HepG2 (cell line): ENCODE data around the gene RSKR. TPM values are rescaled to one million over a fixed set of nuclear protein-coding genes. Genes with fewer than 3 reads are reported as not detected.

Experiments
- ATAC-seq: fragments of 200-7000 bp; cut with Tn5 transposase; 3 replicates; pipeline ENCODE4 v1.9.1; 2020; ENCODE audit warnings: mild to moderate bottlenecking, moderate library complexity
- BruUV-seq: library from RNA; stranded (reverse); fragments of 400-500 nt; replicated peaks from 2 replicates; lab custom pipeline; 2021; lab: Mats Ljungman, UMichigan
- CTCF ChIA-PET: fragments of 300-600 bp; formaldehyde crosslinking; extraction: SDS; loops from one replicate; lab custom pipeline; 2021; ENCODE audit warnings: low total read pairs, inconsistent platforms, low intra/inter-chr PET ratio; lab: Yijun Ruan, JAX
- POLR2A ChIA-PET: fragments of 350-600 bp; sonication (Branson Sonifier 250); formaldehyde crosslinking; loops from one replicate; lab custom pipeline; 2020; ENCODE audit warnings: antibody characterized with exemption, inconsistent platforms; lab: Yijun Ruan, JAX
- DNase-seq: peaks from one replicate; pipeline ENCODE4 v3.0.0-alpha.2; 2015; ENCODE audit warnings: low spot score
- FAIRE-seq: peaks from 3 replicates; lab custom pipeline; 2011; peaks lifted over from hg19 to GRCh38; lab: Jason Lieb, UNC
- H2AFZ ChIP-seq: one replicate; pipeline ENCODE4 v1.6.1; 2011; ENCODE audit warnings: low read length, inconsistent platforms
- H3K27ac ChIP-seq: fragments of 300-600 bp; 3 replicates; pipeline ENCODE4 v1.8.0; 2011; ENCODE audit warnings: mixed run types, mild to moderate bottlenecking, mixed read lengths, low read length, inconsistent platforms; ENCODE audit not compliant: insufficient read depth; ENCODE audit errors: extremely low read length
- H3K27me3 ChIP-seq, 2 experiments: fragments of 200-600 bp in 1 of 2; 2 replicates in 1 of 2; 3 replicates in 1 of 2; pipeline versions ENCODE4 v1.6.0 to v1.8.0; 2011; ENCODE audit warnings: low read length in 2 of 2, mild to moderate bottlenecking in 2 of 2, moderate library complexity in 2 of 2, inconsistent platforms in 1 of 2; ENCODE audit not compliant: insufficient read depth in 2 of 2, control insufficient read depth in 1 of 2
- H3K36me3 ChIP-seq, 2 experiments: fragments of 200-600 bp in 1 of 2; replicated peaks in 1 of 2; 2 replicates in 1 of 2; 3 replicates in 1 of 2; pipeline versions ENCODE4 v1.5.1 to v1.8.0; 2011; ENCODE audit warnings: low read length in 2 of 2, inconsistent platforms in 1 of 2; ENCODE audit not compliant: insufficient read depth in 2 of 2, control insufficient read depth in 1 of 2
- H3K4me1 ChIP-seq: 2 replicates; pipeline ENCODE4 v1.5.1; 2012; ENCODE audit warnings: low read length, inconsistent platforms; ENCODE audit not compliant: insufficient read depth
- H3K4me2 ChIP-seq: 2 replicates; pipeline ENCODE4 v1.6.0; 2011; ENCODE audit warnings: low read depth, low read length, inconsistent platforms
- H3K4me3 ChIP-seq, 3 experiments: fragments of 200-600 bp in 1 of 3; sonication (generic), shearing (Covaris generic) in 1 of 3; replicated peaks in 1 of 3; 2 replicates each; pipeline ENCODE4 v1.5.1; 2011 to 2016; ENCODE audit warnings: low read length in 3 of 3, inconsistent platforms in 2 of 3, low read depth in 2 of 3, mild to moderate bottlenecking in 2 of 3, control low read depth in 1 of 3, mixed read lengths in 1 of 3; ENCODE audit not compliant: insufficient read depth in 1 of 3
- H3K79me2 ChIP-seq: one replicate; pipeline ENCODE4 v1.6.1; 2011; ENCODE audit warnings: low read length, inconsistent platforms; ENCODE audit not compliant: insufficient read depth
- H3K9ac ChIP-seq: 2 replicates; pipeline ENCODE4 v1.6.0; 2011; ENCODE audit warnings: mild to moderate bottlenecking, low read depth, low read length, inconsistent platforms; ENCODE audit not compliant: insufficient read depth
- H3K9me3 ChIP-seq: 2 replicates; pipeline ENCODE4 v1.5.1; 2012; ENCODE audit warnings: mild to moderate bottlenecking, low read length
- H4K20me1 ChIP-seq: 2 replicates; pipeline ENCODE4 v1.6.0; 2011; ENCODE audit warnings: inconsistent platforms, mild to moderate bottlenecking, low read length, moderate library complexity; ENCODE audit not compliant: insufficient read depth
- ARID4A ChIP-seq: sonication (generic); formaldehyde crosslinking; IDR thresholded peaks from 2 replicates; pipeline ENCODE4 v1.5.0; 2020; ENCODE audit warnings: mild to moderate bottlenecking, missing genetic modification reagents, borderline replicate concordance
- BATF2 ChIP-seq: sonication (generic); formaldehyde crosslinking; IDR thresholded peaks from 2 replicates; pipeline ENCODE4 v1.8.0; 2022; ENCODE audit warnings: mild to moderate bottlenecking, missing genetic modification reagents, moderate library complexity
- ELF1 ChIP-seq: sonication (generic); formaldehyde crosslinking; IDR thresholded peaks from 2 replicates; pipeline ENCODE4 v1.4.0; 2020; ENCODE audit warnings: missing genetic modification reagents
- NR2F2 ChIP-seq: IDR thresholded peaks from 2 replicates; pipeline ENCODE4 v1.6.1; 2012; ENCODE audit warnings: low read depth, inconsistent platforms, borderline replicate concordance
- ZBTB14 ChIP-seq: sonication (generic); formaldehyde crosslinking; IDR thresholded peaks from 2 replicates; pipeline ENCODE4 v1.4.0; 2020; ENCODE audit warnings: missing genetic modification reagents
- ZBTB34 ChIP-seq: sonication (generic); formaldehyde crosslinking; IDR thresholded peaks from 2 replicates; pipeline ENCODE4 v1.8.0; 2022; ENCODE audit warnings: mild to moderate bottlenecking, missing genetic modification reagents
- ZBTB7B ChIP-seq: sonication (generic); formaldehyde crosslinking; IDR thresholded peaks from 2 replicates; pipeline ENCODE4 v1.4.0; 2020; ENCODE audit warnings: missing genetic modification reagents
- ZNF24 ChIP-seq: fragments of 450-650 bp; IDR thresholded peaks from 2 replicates; pipeline ENCODE4 v1.6.1; 2017; ENCODE audit warnings: antibody characterized with exemption, mild to moderate bottlenecking
- ZNF704 ChIP-seq: sonication (generic); formaldehyde crosslinking; IDR thresholded peaks from 2 replicates; pipeline ENCODE4 v1.8.1; 2023; ENCODE audit warnings: mild to moderate bottlenecking, inconsistent platforms, moderate library complexity, missing genetic modification reagents, borderline replicate concordance
- ZNF839 ChIP-seq: sonication (generic); formaldehyde crosslinking; IDR thresholded peaks from 2 replicates; pipeline ENCODE4 v1.4.0; 2020; ENCODE audit warnings: missing genetic modification reagents, mild to moderate bottlenecking, borderline replicate concordance
- WGBS: methylation state at CpG from one replicate; pipeline ENCODE4 v1.1.6; 2017; ENCODE audit warnings: low lambda C conversion rate; 5-methylcytosine and 5-hydroxymethylcytosine counted together
- in situ Hi-C: cut with HindIII; loops from 2 replicates; pipeline ENCODE4 v1.10.0; 2017; ENCODE audit warnings: low pct_unique_long_range_greater_than_20kb; ENCODE audit not compliant: extremely low pct_ligation_motif_present
- intact Hi-C: fragments of 100-400 bp; cut with micrococcal nuclease; formaldehyde crosslinking; loops from one replicate; pipeline ENCODE4 v1.10.0; 2022; ENCODE audit not compliant: unreplicated experiment
- polyA plus RNA-seq, 8 experiments: library from polyadenylated mRNA; depleted of rRNA in 3 of 8; stranded (reverse) in 7 of 8; unstranded in 1 of 8; fragments of >200 nt; fragmentation: Illumina TruSeq in 4 of 8; extraction: Trizol in 4 of 8; gene quantifications; 2 replicates each; pipeline versions ENCODE4 v1.2.1 to v1.2.3, GENCODE V29; 2011 to 2016; ENCODE audit warnings: low read depth in 4 of 8, missing spikeins in 1 of 8, mixed read lengths in 1 of 8; ENCODE audit not compliant: insufficient read depth in 1 of 8
- total RNA-seq, 5 experiments: library from RNA; depleted of rRNA; stranded (reverse); fragments of >200 nt; fragmentation: Illumina TruSeq; extraction: Trizol; gene quantifications; 2 replicates each; pipeline ENCODE4 v1.2.3, GENCODE V29; 2016; ENCODE audit warnings: low read depth in 1 of 5

RSKR gene
- total and polyA plus RNA-seq, 2 of the 13 experiments (the other 11 are each of a cell fraction or from before 2014, with no cell fraction given) = 5.0 to 10.4 TPM

GRCh38 chr17:28571361-28572122, 42.4 kb downstream of the RSKR start, which contains the start of gene PIGS:
Gene PIGS, minus strand, starts transcription at chr17:28571524. Its CDS starts 28 bp downstream, at chr17:28571496.
- peak within 1 kb of the TSS; percentile 94 for H3K4me2 ChIP-seq
- H3K9me3 ChIP-seq = no peaks in the 10 kb centered on the region
- TSS peak; percentile 46 for BruUV-seq
- ATAC-seq (peak; percentile 96), FAIRE-seq (peak; percentile 81), DNase-seq (peak; percentile 87)
- H3K9ac ChIP-seq = peak within 1 kb of the TSS; percentile 72
- POLR2A ChIA-PET = interaction anchor here (0.7 to 1.9 kb wide), 13 partner anchors 9 to 165 kb away, joined by 3 to 9 read pairs (median 3); partner anchors contain the start of genes BLTP2, RPL23A, SLC46A1 and UNC119
- peaks cover 0 to 11% of the 10 kb centered on the region in 2 experiments; a peak in 4 of 5 replicates for H3K36me3 ChIP-seq
- peaks cover 18% of the 10 kb centered on the region for H3K79me2 ChIP-seq
- in situ Hi-C loops (loop anchor here (5.0 kb wide), 1 partner anchor 51 kb away; no protein-coding TSS in a partner anchor), intact Hi-C loops (no loop called here)
- 2% methylated on average over 10 of the region's 49 CpGs for WGBS
- H2AFZ ChIP-seq = peak within 1 kb of the TSS; percentile 32
- H3K4me1 ChIP-seq = peaks cover 54% of the 10 kb centered on the region
- CTCF ChIA-PET = no interaction called here
- peak within 1 kb of the TSS; percentile 85 to 95 (median 92) for H3K4me3 ChIP-seq
- H4K20me1 ChIP-seq = no peaks in the 10 kb centered on the region
- no peaks in the 10 kb centered on the region for H3K27me3 ChIP-seq
- H3K27ac ChIP-seq = peak within 1 kb of the TSS; percentile 67
- TF ChIP-seq ZNF704 (CRISPR knock-in tag) = no peak
- 0 out of 2 replicates have a peak, but pooled peaks have one; percentile 45 for TF ChIP-seq ZBTB7B
- no peak for TF ChIP-seq NR2F2
- TF ChIP-seq BATF2 (CRISPR knock-in tag) = no peak
- peak; percentile 65; the same call in 1 of the 2 replicates for TF ChIP-seq ELF1 (CRISPR knock-in tag)
- no peak for TF ChIP-seq ZNF839 (CRISPR knock-in tag)
- TF ChIP-seq ZNF24 = no peak
- TF ChIP-seq ZBTB34 = no peak
- TF ChIP-seq ZBTB14 = no peak
- TF ChIP-seq ARID4A = peak; percentile 93
